ENCODE results near the gene LRRC4B.

DNA sequence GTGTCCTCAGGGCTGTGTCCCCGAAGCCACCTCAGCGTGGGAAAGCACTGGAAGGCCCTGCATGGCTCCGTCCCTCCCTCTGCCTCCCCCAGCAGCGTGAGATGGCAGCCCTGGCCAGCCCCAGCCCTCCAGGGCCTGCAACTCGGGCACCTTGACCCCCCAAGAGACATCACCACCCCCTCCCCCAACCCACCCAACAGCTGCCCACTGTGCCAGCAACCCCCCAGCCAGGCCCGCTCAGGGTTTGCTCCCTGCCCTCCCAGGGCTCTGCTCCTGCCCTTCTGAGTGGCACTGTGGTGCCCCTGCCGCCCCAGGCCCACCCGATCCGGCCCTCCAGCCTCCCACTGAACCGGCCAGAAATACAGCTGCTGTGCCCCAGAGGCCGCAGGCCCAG, 53.1 kb downstream of the LRRC4B start:
- TF ChIP-seq ZNF510 (tag by site-specific recombination; IDR thresholded peaks at IDR 0.05; ENCODE audit: insufficient replicate concordance) (no peak), CTCF (tag by site-specific recombination; IDR thresholded peaks at IDR 0.05) (no peak), ZBTB8A (tag by site-specific recombination; IDR thresholded peaks at IDR 0.05) (no peak), ZNF266 (tag by site-specific recombination; IDR thresholded peaks at IDR 0.05; ENCODE audit: low read depth) (no peak), ZNF639 (tag by site-specific recombination; IDR thresholded peaks at IDR 0.05) (no peak), HOXA7 (CRISPR knock-in tag; IDR thresholded peaks at IDR 0.05; ENCODE audit: borderline replicate concordance) (no peak), ZNF626 (tag by site-specific recombination; IDR thresholded peaks at IDR 0.05) (no peak), ZBTB20 (tag by site-specific recombination; IDR thresholded peaks at IDR 0.05) (no peak), KLF16 (tag by site-specific recombination; IDR thresholded peaks at IDR 0.05) (no peak), ZFP69B (tag by site-specific recombination; IDR thresholded peaks at IDR 0.05) (no peak)
